Breast epithelium (tissue), 3 donors: ENCODE measurements around the gene KCNQ2.

ENCODE experiments used
- CTCF ChIP-seq, 3 donors: fragments of 450-650 bp; IDR thresholded peaks; one replicate each; pipeline ENCODE4 v1.5.1; 2016 to 2017; ENCODE audit warnings: antibody characterized with exemption in 3 of 3, mild to moderate bottlenecking in 3 of 3, moderate library complexity in 3 of 3
- POLR2A ChIP-seq: fragments of 450-650 bp; IDR thresholded peaks from one replicate; pipeline ENCODE4 v1.6.1; 2016; ENCODE audit warnings: antibody characterized with exemption, mild to moderate bottlenecking, moderate library complexity
- POLR2AphosphoS5 ChIP-seq, 3 donors: sonication (generic); formaldehyde crosslinking; IDR thresholded peaks; one replicate each; pipeline ENCODE4 v1.6.1; 2017; ENCODE audit warnings: antibody characterized with exemption in 3 of 3

- TF ChIP-seq POLR2A = no peak
- TF ChIP-seq CTCF (IDR thresholded peaks at IDR 0.05) = no peak
- TF ChIP-seq POLR2AphosphoS5 (IDR thresholded peaks at IDR 0.05) = no peak
Measured at GRCh38 chr20:63368151-63368550, 104.3 kb downstream of the KCNQ2 start.
